NK-92 (cell line): ENCODE results near the gene TRIM59.
"Not testable (repeated sequence)": the region's sequence is repeated elsewhere in the genome, so short reads cannot be mapped to it uniquely, and the experiment has no call there.

Experiments used
- DNase-seq: peaks from one replicate; lab custom pipeline; 2025; ENCODE audit not compliant: unreplicated experiment; lab: John Stamatoyannopoulos, UW

The TRIM59 gene

DNA sequence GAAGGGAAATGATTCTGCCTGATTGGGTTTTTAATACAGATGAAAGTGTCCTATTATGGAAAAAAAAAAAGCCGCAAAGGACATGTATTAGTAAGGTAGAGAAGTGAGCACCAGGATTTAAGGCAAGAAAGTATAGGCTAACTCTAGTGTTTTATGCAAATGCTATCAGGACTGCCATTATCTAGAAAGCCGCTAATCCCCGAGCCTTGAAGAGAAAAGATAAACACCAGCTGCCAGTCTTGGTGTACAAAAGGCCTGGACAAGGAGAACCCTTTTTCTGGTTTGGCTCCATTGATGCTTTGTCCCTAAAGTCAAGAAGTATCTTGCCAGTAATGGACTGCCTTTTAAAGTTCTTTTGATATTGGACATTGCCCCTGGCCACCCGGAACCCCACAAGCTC is 8.6 kb upstream of the TRIM59 start:
- DNase-seq = no peak

DNA sequence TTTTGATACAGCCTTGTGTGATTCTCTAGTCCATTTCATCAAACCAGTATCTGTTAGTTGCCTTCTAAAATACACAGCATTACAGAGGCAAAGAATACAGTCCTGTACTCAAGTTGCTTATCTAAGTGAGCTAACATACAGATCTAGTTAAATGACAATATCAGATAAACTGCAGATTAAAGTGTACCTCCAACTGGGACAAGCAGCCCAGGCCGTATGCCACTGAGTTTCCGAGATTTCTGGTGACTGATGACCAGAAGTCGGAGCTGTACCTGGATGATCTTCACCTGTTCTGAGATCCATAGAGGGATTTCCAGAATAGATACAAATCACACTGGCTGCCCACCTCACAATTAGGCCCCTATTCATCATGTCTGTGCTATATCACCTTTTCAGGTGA is 6.3 kb upstream of the TRIM59 start:
- DNase-seq = no peak

- no peak for DNase-seq
These were observed 5.4 kb upstream of the TRIM59 start for GRCh38 chr3:160454995-160455394.

GRCh38 chr3:160452251-160452650 is 2.7 kb upstream of the TRIM59 start:
- DNase-seq = not testable (repeated sequence)

GRCh38 chr3:160451602-160452001 is 2.0 kb upstream of the TRIM59 start:
- DNase-seq = no peak

- no peak for DNase-seq
These were observed 1.3 kb upstream of the TRIM59 start for GRCh38 chr3:160450846-160451245.

- DNase-seq = no peak
These were observed 546 bp downstream of the TRIM59 start for GRCh38 chr3:160448845-160449635.

DNA sequence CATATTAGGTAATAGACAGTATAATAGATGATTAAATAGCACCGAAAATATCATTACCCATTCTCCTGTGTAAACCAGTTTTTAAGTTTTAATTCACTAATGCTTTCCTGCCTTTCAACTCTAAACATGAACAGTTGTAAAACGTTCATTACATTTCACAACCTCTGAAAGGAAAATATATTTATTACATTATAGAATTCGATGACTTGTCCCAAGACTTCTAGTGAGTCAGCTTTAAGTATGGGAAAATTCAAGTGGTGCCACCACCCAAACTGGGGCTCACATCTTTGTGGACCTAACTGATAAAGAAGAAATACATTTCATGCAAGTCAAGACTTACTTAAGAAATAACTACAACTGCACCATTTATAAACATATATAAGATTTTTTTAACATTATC is 2.0 kb downstream of the TRIM59 start:
- DNase-seq = no peak

DNA sequence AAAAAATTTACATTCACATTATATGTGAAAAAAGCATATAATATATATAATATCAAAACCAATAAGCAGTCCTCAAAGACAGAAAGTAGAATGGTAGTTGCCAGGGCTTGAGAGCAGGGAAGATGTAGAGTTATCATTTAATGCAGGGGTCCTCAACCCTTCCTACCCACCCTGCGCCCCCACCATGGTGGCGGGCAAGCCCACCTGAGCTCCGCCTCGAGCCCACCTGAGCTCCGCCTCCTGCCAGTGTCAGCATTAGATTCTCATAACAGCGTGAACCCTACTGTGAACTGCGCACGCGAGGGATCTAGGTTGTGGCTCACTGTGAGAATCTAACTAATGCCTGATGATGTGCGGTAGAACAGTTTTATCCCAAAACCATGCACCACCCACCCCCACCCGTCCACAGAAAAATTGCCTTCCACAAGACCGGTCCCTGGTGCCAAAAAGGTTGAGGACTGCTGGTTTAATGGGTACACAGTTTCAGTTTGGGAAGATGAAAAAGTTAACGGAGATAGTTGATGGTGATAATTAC is 3.0 kb downstream of the TRIM59 start:
- DNase-seq = no peak

DNA sequence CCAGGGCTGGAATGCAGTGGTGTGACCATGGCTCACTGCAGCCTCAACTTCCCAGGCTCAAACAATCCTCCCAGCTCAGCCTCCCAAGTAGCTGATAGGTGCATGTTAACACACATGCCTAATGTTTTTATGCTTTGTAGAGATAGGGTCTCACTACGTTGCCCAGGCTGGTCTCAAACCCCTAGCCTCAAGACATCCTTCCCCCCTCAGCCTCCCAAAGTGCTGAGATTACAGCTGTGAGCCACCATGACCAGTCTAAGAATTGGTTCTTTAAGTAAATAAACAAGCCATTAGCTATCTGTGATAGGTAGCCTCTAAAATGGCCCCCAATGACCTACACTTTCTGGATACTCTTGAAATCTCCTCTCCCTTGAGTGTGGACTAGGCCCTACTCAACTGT is 3.7 kb downstream of the TRIM59 start:
- DNase-seq = no peak

DNA sequence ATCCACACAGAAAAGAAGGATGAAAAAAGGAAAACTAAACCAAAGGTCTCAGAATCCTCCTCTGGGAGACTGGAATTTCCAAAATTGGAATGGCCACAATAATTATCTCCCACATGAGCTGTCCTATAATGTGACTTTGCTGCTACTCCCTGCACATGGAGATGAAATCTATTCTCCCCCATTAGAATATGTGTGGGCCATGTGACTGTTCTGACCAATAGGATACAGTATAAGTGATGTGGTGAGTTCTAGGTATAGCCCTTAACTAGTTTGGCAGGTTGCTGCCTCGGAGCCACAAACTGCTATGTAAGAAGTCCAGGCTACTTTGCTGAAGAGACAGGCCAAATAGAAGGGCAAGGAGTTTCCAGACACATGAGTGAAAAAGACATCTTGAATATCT is 5.2 kb downstream of the TRIM59 start:
- no peak for DNase-seq

GRCh38 chr3:160440687-160441086 is 8.9 kb downstream of the TRIM59 start:
- DNase-seq = no peak

- no peak for DNase-seq
These were observed 12.5 kb downstream of the TRIM59 start for GRCh38 chr3:160437083-160437455.

DNA sequence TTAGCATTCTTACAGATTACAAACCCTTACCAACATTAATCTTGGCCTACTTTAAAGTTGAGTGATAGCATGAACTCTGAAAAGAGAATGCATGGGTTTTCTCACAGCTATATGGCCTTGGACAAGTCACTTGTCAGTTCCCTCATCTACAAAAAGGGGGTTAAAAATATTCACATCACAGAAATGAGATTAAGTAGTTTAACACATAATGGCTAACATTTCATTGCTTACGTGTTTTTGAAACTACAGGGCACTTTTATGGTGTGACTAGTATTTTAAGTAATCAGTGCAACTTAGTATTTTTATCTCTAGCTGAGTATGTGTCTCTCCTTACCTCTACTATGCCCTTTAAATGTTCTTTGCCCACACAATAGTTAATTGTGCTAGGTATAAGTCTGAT is 13.8 kb downstream of the TRIM59 start:
- no peak for DNase-seq

GRCh38 chr3:160435095-160435494 is 14.5 kb downstream of the TRIM59 start:
- DNase-seq = no peak

DNA sequence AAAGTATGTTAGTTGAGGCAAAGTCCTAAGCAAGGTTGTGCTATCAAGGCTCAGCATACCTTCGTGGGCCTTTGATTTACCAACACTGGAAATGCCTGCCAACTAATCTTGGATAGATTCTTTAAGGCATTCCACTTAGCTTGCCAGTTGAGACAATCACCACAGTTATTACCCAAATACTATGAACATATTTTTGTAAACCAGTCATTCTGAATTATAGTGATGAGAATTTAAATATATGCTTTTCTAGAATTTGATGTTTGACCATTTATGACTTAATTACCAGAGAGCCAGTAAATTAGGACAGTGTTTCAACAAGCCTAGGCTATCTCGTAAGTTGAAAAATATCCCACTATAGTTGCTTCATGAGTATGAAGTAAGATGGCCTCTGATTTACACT is 15.5 kb downstream of the TRIM59 start:
- no peak for DNase-seq

- DNase-seq = no peak
These were observed 21.7 kb downstream of the TRIM59 start for GRCh38 chr3:160427832-160428424.

- DNase-seq = no peak
These were observed 32.3 kb downstream of the TRIM59 start for GRCh38 chr3:160417311-160417710.

DNA sequence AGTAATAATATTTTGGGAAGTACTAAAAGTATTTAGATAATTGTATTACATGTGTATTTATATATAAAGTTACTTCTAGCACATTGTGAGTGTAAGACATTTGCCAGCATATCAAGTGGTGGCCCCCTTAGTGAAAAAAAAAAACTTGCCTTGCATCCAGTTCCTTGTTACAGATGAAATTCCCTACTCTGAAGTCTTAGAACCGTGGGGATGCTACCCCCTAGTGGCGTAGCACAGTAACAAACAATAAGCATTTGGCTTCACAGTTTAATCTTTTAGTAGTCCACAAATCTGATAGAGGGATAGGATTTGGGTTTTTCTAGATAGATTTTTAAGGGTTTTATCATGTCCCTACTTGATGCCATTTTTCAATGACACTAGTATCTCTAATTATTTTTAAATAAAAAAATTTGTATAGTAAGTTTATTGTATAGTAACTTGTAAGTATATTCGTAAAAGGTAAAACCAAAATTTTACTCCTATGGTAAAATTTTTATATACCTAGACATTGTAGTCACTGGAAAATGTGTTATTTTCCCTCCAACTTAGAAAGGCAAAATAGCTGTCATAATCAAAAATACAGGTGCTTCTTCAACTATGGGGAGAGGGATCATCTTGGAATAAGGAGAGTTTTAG is 35.9 kb downstream of the TRIM59 start:
- no peak for DNase-seq

GRCh38 chr3:160412477-160412876 is 37.1 kb downstream of the TRIM59 start:
- DNase-seq = no peak

DNA sequence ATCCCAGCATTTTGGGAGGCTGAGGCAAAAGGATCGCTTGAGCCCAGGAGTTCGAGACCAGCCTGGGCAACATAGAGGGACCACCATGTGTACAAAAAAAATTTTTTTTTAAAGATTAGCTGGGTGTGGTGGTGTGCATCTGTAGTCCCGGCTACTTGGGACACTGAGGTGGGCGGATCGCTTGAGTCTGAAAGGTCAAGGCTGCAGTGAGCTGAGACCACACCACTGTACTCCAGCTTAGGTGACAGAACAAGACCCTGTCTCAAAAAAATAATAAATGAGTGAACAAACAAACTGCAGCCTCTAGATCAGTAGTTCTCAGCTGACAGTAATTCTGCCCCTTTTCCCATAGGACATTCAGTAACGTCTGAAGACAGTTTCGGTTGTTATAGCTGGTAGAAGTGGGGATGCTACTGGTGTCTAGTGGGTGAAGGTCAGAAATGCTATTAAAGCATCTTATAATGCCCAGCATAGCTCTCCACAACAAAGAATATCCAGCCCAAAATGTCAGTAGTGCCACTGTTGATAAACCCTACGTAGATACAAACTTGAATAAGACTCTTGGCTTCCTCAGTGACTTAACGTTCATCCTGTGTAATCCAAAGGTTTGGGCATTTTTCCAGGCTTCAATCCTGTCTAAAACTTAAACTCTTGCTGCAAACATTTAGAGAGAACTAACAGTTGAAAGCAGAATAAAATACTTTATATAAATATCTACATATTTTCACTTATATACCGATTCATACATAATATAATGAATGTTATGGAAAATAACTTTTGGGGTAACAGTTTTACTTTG is 39.6 kb downstream of the TRIM59 start:
- DNase-seq = no peak
